HEK293T (cell line): ENCODE data around the gene ADGRF1.
"Not testable (repeated sequence)": the region's sequence is repeated elsewhere in the genome, so short reads cannot be mapped to it uniquely, and the experiment has no call there.

Experiments used
- CTCF ChIA-PET: fragments of 350-600 bp; formaldehyde crosslinking; extraction: SDS; loops from one replicate; lab custom pipeline; 2021; ENCODE audit warnings: antibody characterized with exemption, inconsistent platforms; lab: Yijun Ruan, JAX
- POLR2A ChIA-PET: fragments of 350-600 bp; formaldehyde crosslinking; extraction: SDS; loops from one replicate; lab custom pipeline; 2020; ENCODE audit warnings: antibody characterized with exemption, inconsistent platforms; lab: Yijun Ruan, JAX
- DNase-seq: peaks from one replicate; pipeline ENCODE4 v3.0.0; 2012; ENCODE audit warnings: mixed read lengths; ENCODE audit errors: extremely low spot score
- ARNT ChIP-seq: fragments of 450-650 bp; IDR thresholded peaks from 2 replicates; pipeline ENCODE4 v1.6.1; 2017; ENCODE audit warnings: mild to moderate bottlenecking
- BHLHE40 ChIP-seq: fragments of 450-650 bp; IDR thresholded peaks from 2 replicates; pipeline ENCODE4 v1.6.1; 2016; ENCODE audit warnings: mild to moderate bottlenecking, moderate library complexity, borderline replicate concordance
- CTBP1 ChIP-seq: fragments of 450-650 bp; IDR thresholded peaks from 2 replicates; pipeline ENCODE4 v1.6.1; 2016; ENCODE audit warnings: borderline replicate concordance
- ELF4 ChIP-seq: fragments of 450-650 bp; IDR thresholded peaks from 2 replicates; pipeline ENCODE4 v1.6.1; 2017; ENCODE audit warnings: antibody characterized with exemption
- FOXA1 ChIP-seq: fragments of 450-650 bp; IDR thresholded peaks from 2 replicates; pipeline ENCODE4 v1.6.1; 2016; ENCODE audit warnings: mild to moderate bottlenecking
- FOXK2 ChIP-seq: fragments of 450-650 bp; IDR thresholded peaks from 2 replicates; pipeline ENCODE4 v1.6.1; 2016; ENCODE audit warnings: mild to moderate bottlenecking
- FOXM1 ChIP-seq: fragments of 450-650 bp; IDR thresholded peaks from 2 replicates; pipeline ENCODE4 v1.6.1; 2017; ENCODE audit warnings: mild to moderate bottlenecking, borderline replicate concordance
- HDGF ChIP-seq: fragments of 450-650 bp; IDR thresholded peaks from 2 replicates; pipeline ENCODE4 v1.6.1; 2017; ENCODE audit warnings: antibody characterized with exemption, borderline replicate concordance
- L3MBTL2 ChIP-seq: fragments of 450-650 bp; conservative IDR thresholded peaks from 2 replicates; pipeline ENCODE4 v1.6.1; 2016; ENCODE audit warnings: mild to moderate bottlenecking
- LEF1 ChIP-seq: fragments of 450-650 bp; IDR thresholded peaks from 2 replicates; pipeline ENCODE4 v1.6.1; 2017; ENCODE audit warnings: mild to moderate bottlenecking, borderline replicate concordance
- NFRKB ChIP-seq: fragments of 450-650 bp; IDR thresholded peaks from 2 replicates; pipeline ENCODE4 v1.6.1; 2016; ENCODE audit warnings: mild to moderate bottlenecking, moderate library complexity
- PKNOX1 ChIP-seq: fragments of 450-650 bp; IDR thresholded peaks from 2 replicates; pipeline ENCODE4 v1.6.1; 2016
- SP1 ChIP-seq: fragments of 450-650 bp; IDR thresholded peaks from 2 replicates; pipeline ENCODE4 v1.6.1; 2017
- SUZ12 ChIP-seq: fragments of 450-650 bp; IDR thresholded peaks from 2 replicates; pipeline ENCODE4 v1.6.1; 2016; ENCODE audit warnings: mild to moderate bottlenecking
- TARDBP ChIP-seq: fragments of 450-650 bp; IDR thresholded peaks from 2 replicates; pipeline ENCODE4 v1.6.1; 2016
- ZNF384 ChIP-seq: fragments of 450-650 bp; IDR thresholded peaks from 2 replicates; pipeline ENCODE4 v1.6.1; 2016

Gene ADGRF1

GRCh38 chr6:47042275-47042791 lies at the start of gene ADGRF1:
Gene ADGRF1, minus strand, starts transcription at chr6:47042332. Its CDS starts 13,271 bp downstream, at chr6:47029061.
- ChIA-PET CTCF (interaction anchor here (0.7 kb wide), 1 partner anchor 70 kb away, joined by 3 read pairs; no protein-coding TSS in a partner anchor), POLR2A (interaction anchor here (1.0 kb wide), 1 partner anchor 38 kb away, joined by 3 read pairs; no protein-coding TSS in a partner anchor)
- DNase-seq, result no peak
- no peak for TF ChIP-seq TARDBP

GRCh38 chr6:47090881-47091280 lies 48.7 kb upstream of the ADGRF1 start:
- no peak for DNase-seq
- ChIA-PET POLR2A (no interaction called here), CTCF (no interaction called here)
- no peak for TF ChIP-seq BHLHE40
- no peak for TF ChIP-seq L3MBTL2
- TF ChIP-seq TARDBP, result no peak
- no peak for TF ChIP-seq ARNT
- no peak for TF ChIP-seq PKNOX1
- TF ChIP-seq SUZ12, result no peak
- TF ChIP-seq HDGF, result no peak
- no peak for TF ChIP-seq ELF4

- CTCF ChIA-PET, DNase-seq: not testable (repeated sequence)
Observed at GRCh38 chr6:47089473-47089872, 47.3 kb upstream of the ADGRF1 start.

GRCh38 chr6:47086051-47086770 lies 44.1 kb upstream of the ADGRF1 start:
- no peak for DNase-seq
- ChIA-PET POLR2A (no interaction called here), CTCF (no interaction called here)
- TF ChIP-seq SP1 (no peak), HDGF (no peak), TARDBP (no peak), L3MBTL2 (no peak), ZNF384 (no peak), NFRKB (no peak), PKNOX1 (no peak), BHLHE40 (no peak), FOXK2 (no peak), LEF1 (no peak), FOXA1 (no peak), SUZ12 (no peak), ELF4 (no peak), ARNT (no peak), CTBP1 (no peak), FOXM1 (no peak)

More at GRCh38 chr6:47089473-47089872, 47.3 kb upstream of the ADGRF1 start:
- POLR2A ChIA-PET, result not testable (repeated sequence)

GRCh38 chr6:47084610-47085009 lies 42.5 kb upstream of the ADGRF1 start:
- no peak for DNase-seq
- TF ChIP-seq HDGF (no peak), FOXK2 (no peak), FOXA1 (no peak), PKNOX1 (no peak), FOXM1 (no peak), ELF4 (no peak), NFRKB (no peak), ARNT (no peak), TARDBP (no peak), SUZ12 (no peak), CTBP1 (no peak), L3MBTL2 (no peak), SP1 (no peak), ZNF384 (no peak), BHLHE40 (no peak), LEF1 (no peak)
- ChIA-PET CTCF (interaction anchor here (1.4 kb wide), 1 partner anchor 13 kb away, joined by 4 read pairs; no protein-coding TSS in a partner anchor), POLR2A (no interaction called here)

GRCh38 chr6:47083586-47084047 lies 41.5 kb upstream of the ADGRF1 start:
- POLR2A ChIA-PET, result interaction anchor here (0.7 kb wide), 1 partner anchor 9 kb away, joined by 3 read pairs; no protein-coding TSS in a partner anchor
- TF ChIP-seq ARNT (no peak), FOXK2 (no peak), TARDBP (no peak), PKNOX1 (peak; percentile 81)
- no peak for DNase-seq
- CTCF ChIA-PET, result interaction anchor here (1.4 to 1.5 kb wide), 2 partner anchors 10 to 14 kb away, joined by 4 read pairs; no protein-coding TSS in a partner anchor
